Peyer's patch (tissue), 4 donors: ENCODE data around the gene TGFA. TPM values are rescaled to one million over a fixed set of nuclear protein-coding genes. Genes with fewer than 3 reads are reported as not detected.

Experiments used
- DNase-seq, 3 donors: peaks; one replicate each; pipeline ENCODE4 v3.0.0-alpha.2; 2017 to 2019
- H3K27ac ChIP-seq, 4 donors: fragments of 200-600 bp; sonication (generic); one replicate each; pipeline ENCODE4 v1.5.1; 2016 to 2019
- H3K27me3 ChIP-seq, 2 donors: fragments of 200-600 bp; sonication (generic); one replicate each; pipeline ENCODE4 v1.5.1; 2019
- H3K36me3 ChIP-seq, 3 donors: fragments of 200-600 bp; sonication (generic); one replicate each; pipeline ENCODE4 v1.5.1; 2016 to 2019
- H3K4me1 ChIP-seq, 4 donors: fragments of 200-600 bp; sonication (generic); one replicate each; pipeline ENCODE4 v1.5.1; 2016 to 2019
- H3K4me3 ChIP-seq, 4 donors: fragments of 200-600 bp; sonication (generic); 1 replicate in 3 of 4; 2 replicates in 1 of 4; pipeline ENCODE4 v1.5.1; 2016 to 2019; ENCODE audit warnings: mild to moderate bottlenecking in 1 of 4
- H3K9me3 ChIP-seq, 4 donors: fragments of 200-600 bp; sonication (generic); one replicate each; pipeline ENCODE4 v1.5.1; 2016 to 2019; ENCODE audit warnings: mild to moderate bottlenecking in 1 of 4
- CTCF ChIP-seq, 6 experiments: fragments of 450-650 bp in 4 of 6; fragments of 200-600 bp in 2 of 6; sonication (generic) in 1 of 6; IDR thresholded peaks; one replicate each; pipeline ENCODE4 v1.5.1; 2017 to 2019; ENCODE audit warnings: antibody characterized with exemption in 6 of 6, mild to moderate bottlenecking in 3 of 6, moderate library complexity in 1 of 6
- POLR2A ChIP-seq, 2 donors: fragments of 450-650 bp; IDR thresholded peaks; one replicate each; pipeline ENCODE4 v1.5.1; 2017; ENCODE audit warnings: antibody characterized with exemption in 2 of 2, mild to moderate bottlenecking in 2 of 2, moderate library complexity in 2 of 2
- total RNA-seq, 4 donors: library from RNA; depleted of rRNA; stranded (reverse); fragments of >200 nt; gene quantifications; one replicate each; pipeline ENCODE4 v1.1.0, GENCODE V29; 2016

Gene TGFA
- total RNA-seq, 4 donors from 2014 or later, result 2.5 to 51.6 (median 37.9) TPM

- peak overlapping the region in 3 of 4 donors; percentile 73 to 93 (median 83) for H3K27ac ChIP-seq
- H3K36me3 ChIP-seq, result no peaks in the 10 kb centered on the region
- H3K4me3 ChIP-seq, result no peak overlapping the region
- peaks cover 0 to 46% (median 9%) of the 10 kb centered on the region in 4 donors for H3K4me1 ChIP-seq
- no peaks in the 10 kb centered on the region for H3K9me3 ChIP-seq
- H3K27me3 ChIP-seq, result no peaks in the 10 kb centered on the region
- DNase-seq, result no peak
- TF ChIP-seq POLR2A (IDR thresholded peaks at IDR 0.05), result no peak
- TF ChIP-seq CTCF (IDR thresholded peaks at IDR 0.05), result no peak
Observed at GRCh38 chr2:70513738-70514137, 39.9 kb downstream of the TGFA start.

DNA sequence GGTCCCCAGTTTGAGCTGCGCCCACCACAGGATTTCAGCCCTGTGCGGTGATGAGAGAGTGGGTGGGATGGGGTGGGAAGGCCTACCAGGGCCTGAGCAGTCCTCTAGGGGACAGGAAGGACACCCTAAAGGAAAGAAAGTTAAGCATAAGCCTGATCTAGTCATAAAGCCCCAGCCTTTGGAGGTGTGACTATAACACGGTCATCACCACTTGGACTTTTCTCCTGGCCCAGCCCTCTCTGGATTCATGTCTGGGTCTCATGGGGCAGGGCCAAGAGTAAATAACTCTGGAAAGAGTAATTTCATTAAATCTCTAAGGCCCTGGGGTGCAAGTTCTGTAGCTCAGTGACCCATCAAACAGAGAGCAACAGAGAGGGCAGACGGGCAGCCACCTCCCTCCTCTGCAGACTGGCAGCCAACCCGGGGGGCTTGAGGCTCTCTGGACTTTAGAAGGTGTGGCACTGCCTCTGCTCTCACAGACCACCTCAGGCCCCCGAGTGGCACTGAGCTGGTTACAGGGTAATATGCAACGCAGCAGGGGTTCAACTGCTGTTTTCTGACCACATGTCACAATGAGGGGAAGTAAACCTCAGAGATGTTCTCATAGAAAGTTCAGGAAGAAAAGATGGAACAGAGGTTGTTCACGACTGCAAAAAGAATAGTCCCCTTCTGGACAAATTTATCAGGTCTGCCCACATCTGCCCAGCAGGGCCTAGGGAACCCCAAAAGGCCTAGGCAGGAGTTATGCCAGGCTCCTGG is 41.5 kb downstream of the TGFA start:
- H3K27ac ChIP-seq, result peak overlapping the region in 3 of 4 donors; percentile 53 to 93 (median 85)
- peaks cover 0 to 35% (median 9%) of the 10 kb centered on the region in 4 donors for H3K4me1 ChIP-seq

DNA sequence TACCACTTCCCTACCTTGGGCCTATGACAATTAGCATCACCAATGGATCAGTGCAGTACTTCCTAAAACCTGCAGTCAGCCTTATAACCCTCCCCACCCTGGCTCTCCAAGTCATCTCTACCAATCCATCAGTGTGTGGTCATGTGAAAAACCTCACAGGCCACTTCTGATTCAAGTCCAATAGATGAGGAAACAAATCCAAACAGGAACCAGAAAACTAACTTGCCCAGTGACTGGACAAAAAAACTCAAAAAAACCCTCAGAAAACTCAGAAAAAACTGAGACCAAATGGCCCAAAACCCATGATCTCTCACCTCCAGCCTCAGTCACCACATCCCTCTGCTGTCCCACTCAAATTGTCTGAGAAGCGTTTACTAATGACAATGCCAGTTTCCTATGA is 43.3 kb downstream of the TGFA start:
- peaks cover 0 to 30% (median 6%) of the 10 kb centered on the region in 4 donors for H3K4me1 ChIP-seq
- no peak overlapping the region for H3K27ac ChIP-seq
- no peak for DNase-seq
- H3K27me3 ChIP-seq, result no peaks in the 10 kb centered on the region
- H3K4me3 ChIP-seq, result no peak overlapping the region
- H3K36me3 ChIP-seq, result no peaks in the 10 kb centered on the region
- no peaks in the 10 kb centered on the region for H3K9me3 ChIP-seq
- no peak for TF ChIP-seq CTCF (IDR thresholded peaks at IDR 0.05)
- no peak for TF ChIP-seq POLR2A (IDR thresholded peaks at IDR 0.05)

More for the DNA sequence above, 41.5 kb downstream of the TGFA start:
- H3K27me3 ChIP-seq, result no peaks in the 10 kb centered on the region
- no peak overlapping the region for H3K4me3 ChIP-seq
- H3K9me3 ChIP-seq, result no peaks in the 10 kb centered on the region
- DNase-seq, result peak in 2 of 3 donors; percentile 68 to 79
- no peaks in the 10 kb centered on the region for H3K36me3 ChIP-seq
- TF ChIP-seq POLR2A (IDR thresholded peaks at IDR 0.05) (peak in 1 of 2 donors; percentile 32), CTCF (IDR thresholded peaks at IDR 0.05) (no peak)

DNA sequence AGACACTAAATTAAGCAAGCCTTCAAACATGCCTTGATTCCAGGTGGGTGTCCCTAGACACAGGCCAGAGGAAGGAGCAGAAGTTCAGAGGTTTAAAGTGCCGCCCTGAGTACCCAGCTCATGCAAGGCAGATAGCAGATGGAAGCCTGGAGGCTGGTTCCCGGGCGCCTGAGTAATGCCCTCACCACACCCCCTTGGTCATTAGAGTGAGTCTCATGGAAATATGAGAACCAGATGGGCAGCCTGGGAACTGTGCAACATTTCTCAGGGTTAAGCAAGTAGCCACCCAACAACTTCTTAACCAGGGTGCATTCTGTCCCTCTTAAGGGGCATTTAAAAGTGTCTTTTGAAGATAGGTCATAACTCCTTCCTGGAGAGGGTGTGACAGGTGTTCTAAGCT is 44.1 kb downstream of the TGFA start:
- TF ChIP-seq CTCF (IDR thresholded peaks at IDR 0.05) (no peak), POLR2A (IDR thresholded peaks at IDR 0.05) (no peak)
- no peak overlapping the region for H3K4me3 ChIP-seq
- H3K9me3 ChIP-seq, result no peaks in the 10 kb centered on the region
- peak in 2 of 3 donors; percentile 63 to 66 for DNase-seq
- peaks cover 0 to 28% (median 5%) of the 10 kb centered on the region in 4 donors for H3K4me1 ChIP-seq
- peak overlapping the region in 1 of 4 donors; percentile 15 for H3K27ac ChIP-seq
- no peaks in the 10 kb centered on the region for H3K27me3 ChIP-seq
- H3K36me3 ChIP-seq, result no peaks in the 10 kb centered on the region

- TF ChIP-seq POLR2A (IDR thresholded peaks at IDR 0.05), result no peak
- TF ChIP-seq CTCF (IDR thresholded peaks at IDR 0.05), result no peak
- H3K27ac ChIP-seq, result no peak overlapping the region
- no peaks in the 10 kb centered on the region for H3K27me3 ChIP-seq
- peaks cover 0 to 21% (median 4%) of the 10 kb centered on the region in 4 donors for H3K4me1 ChIP-seq
- H3K36me3 ChIP-seq, result no peaks in the 10 kb centered on the region
- H3K4me3 ChIP-seq, result no peak overlapping the region
- H3K9me3 ChIP-seq, result no peaks in the 10 kb centered on the region
- DNase-seq, result no peak
Observed at GRCh38 chr2:70508711-70509462, 44.7 kb downstream of the TGFA start.
